Liver (tissue), 9 donors: Measurements from ENCODE around the gene STX16. TPM values are rescaled to one million over a fixed set of nuclear protein-coding genes. Genes with fewer than 3 reads are reported as not detected.

Source experiments
- DNase-seq: peaks from one replicate; pipeline ENCODE4 v3.0.0-alpha.2; 2017; ENCODE audit warnings: low spot score
- H3K27ac ChIP-seq, 2 donors: one replicate each; pipeline ENCODE4 v1.7.0; 2013; ENCODE audit warnings: inconsistent platforms in 2 of 2, low read length in 2 of 2, control low read depth in 1 of 2, low read depth in 1 of 2, mild to moderate bottlenecking in 1 of 2
- H3K27me3 ChIP-seq, 4 donors: one replicate each; pipeline versions ENCODE4 v1.6.1 to v1.7.0; 2013; ENCODE audit warnings: low read length in 3 of 4, inconsistent platforms in 1 of 4, mild to moderate bottlenecking in 1 of 4, moderate library complexity in 1 of 4; ENCODE audit not compliant: control insufficient read depth in 4 of 4, insufficient read depth in 4 of 4
- H3K36me3 ChIP-seq, 4 donors: one replicate each; pipeline versions ENCODE4 v1.6.1 to v1.7.0; 2013; ENCODE audit warnings: low read length in 3 of 4, mild to moderate bottlenecking in 3 of 4, low read depth in 1 of 4, moderate library complexity in 1 of 4; ENCODE audit not compliant: control insufficient read depth in 4 of 4, insufficient read depth in 3 of 4
- H3K4me1 ChIP-seq, 4 donors: one replicate each; pipeline versions ENCODE4 v1.6.1 to v1.7.0; 2013; ENCODE audit warnings: low read length in 3 of 4, mild to moderate bottlenecking in 3 of 4, moderate library complexity in 1 of 4; ENCODE audit not compliant: control insufficient read depth in 4 of 4, insufficient read depth in 4 of 4
- H3K4me3 ChIP-seq, 3 donors: one replicate each; pipeline versions ENCODE4 v1.6.1 to v1.7.0; 2013; ENCODE audit warnings: low read length in 3 of 3, control low read depth in 1 of 3, low read depth in 1 of 3, mild to moderate bottlenecking in 1 of 3
- H3K9ac ChIP-seq, 2 donors: one replicate each; pipeline ENCODE4 v1.7.0; 2013; ENCODE audit warnings: low read length in 2 of 2, mild to moderate bottlenecking in 2 of 2, moderate library complexity in 2 of 2, control low read depth in 1 of 2, low read depth in 1 of 2
- H3K9me3 ChIP-seq, 4 donors: one replicate each; pipeline versions ENCODE4 v1.6.1 to v1.7.0; 2013; ENCODE audit warnings: low read length in 3 of 4; ENCODE audit not compliant: control insufficient read depth in 4 of 4
- EGR1 ChIP-seq, 2 donors: IDR thresholded peaks; 2 replicates each; pipeline ENCODE4 v1.6.1; 2016 to 2018; ENCODE audit warnings: antibody characterized with exemption in 2 of 2, low read depth in 2 of 2
- FOXA2 ChIP-seq: IDR thresholded peaks from 2 replicates; pipeline ENCODE4 v1.6.1; 2016; ENCODE audit warnings: antibody characterized with exemption
- GABPA ChIP-seq, 2 donors: IDR thresholded peaks in 1 of 2; conservative IDR thresholded peaks in 1 of 2; 2 replicates each; pipeline ENCODE4 v1.6.1; 2016; ENCODE audit warnings: antibody characterized with exemption in 2 of 2, mild to moderate bottlenecking in 1 of 2, moderate library complexity in 1 of 2
- HNF4G ChIP-seq: IDR thresholded peaks from 2 replicates; pipeline ENCODE4 v1.6.1; 2016; ENCODE audit warnings: antibody characterized with exemption
- JUND ChIP-seq, 2 donors: IDR thresholded peaks; 2 replicates each; pipeline ENCODE4 v1.6.1; 2016; ENCODE audit warnings: antibody characterized with exemption in 2 of 2
- MAX ChIP-seq: IDR thresholded peaks from 2 replicates; pipeline ENCODE4 v1.6.1; 2016; ENCODE audit warnings: antibody characterized with exemption
- NR2F2 ChIP-seq: IDR thresholded peaks from 2 replicates; pipeline ENCODE4 v1.6.1; 2016; ENCODE audit warnings: antibody characterized with exemption
- RAD21 ChIP-seq, 2 donors: IDR thresholded peaks; 2 replicates each; pipeline ENCODE4 v1.6.1; 2016; ENCODE audit warnings: antibody characterized with exemption in 2 of 2, mild to moderate bottlenecking in 2 of 2
- REST ChIP-seq: IDR thresholded peaks from 2 replicates; pipeline ENCODE4 v1.6.1; 2016; ENCODE audit warnings: antibody characterized with exemption, mild to moderate bottlenecking
- RXRA ChIP-seq, 2 donors: IDR thresholded peaks; 2 replicates each; pipeline ENCODE4 v1.6.1; 2017 to 2018; ENCODE audit warnings: antibody characterized with exemption in 2 of 2, mild to moderate bottlenecking in 1 of 2
- SP1 ChIP-seq: IDR thresholded peaks from 2 replicates; pipeline ENCODE4 v1.6.1; 2018; ENCODE audit warnings: antibody characterized with exemption, mild to moderate bottlenecking
- TAF1 ChIP-seq: conservative IDR thresholded peaks from 2 replicates; pipeline ENCODE4 v1.6.1; 2016; ENCODE audit warnings: antibody characterized with exemption, mild to moderate bottlenecking
- YY1 ChIP-seq: IDR thresholded peaks from 2 replicates; pipeline ENCODE4 v1.6.1; 2016; ENCODE audit warnings: antibody characterized with exemption, mild to moderate bottlenecking
- WGBS: extraction: QIAGEN DNeasy Blood & Tissue Kit; methylation state at CpG from one replicate; pipeline ENCODE4 v1.1.7; 2013; 5-methylcytosine and 5-hydroxymethylcytosine counted together
- polyA plus RNA-seq, 2 donors: library from polyadenylated mRNA; stranded (reverse) in 1 of 2; unstranded in 1 of 2; fragments of 200-250 nt in 1 of 2; fragments of >200 nt in 1 of 2; fragmentation: Nextera tagmentation in 1 of 2; extraction: Ambion mirVana in 1 of 2; gene quantifications; one replicate each; pipeline versions ENCODE4 v1.2.1 to v1.2.3, GENCODE V29; 2013 to 2015
- total RNA-seq, 2 donors: library from RNA; depleted of rRNA; stranded (reverse); fragments of >200 nt; gene quantifications; one replicate each; pipeline ENCODE4 v1.2.3, GENCODE V29; 2014
- TF ChIP-seq, protein P1 (sequence below): IDR thresholded peaks from 2 replicates; pipeline ENCODE4 v1.6.1; 2016; ENCODE audit warnings: antibody characterized with exemption
- TF ChIP-seq, protein P2 (sequence below): fragments of 150-350 bp; IDR thresholded peaks from 2 replicates; pipeline ENCODE4 v1.5.1; 2017; ENCODE audit warnings: improper control_type of control experiment, low read depth, low read length; ENCODE audit not compliant: missing input control
- donor health status: healthy.
- donor health status: healthy.
- donor health status: healthy.
- donor health status: healthy.
- donor health status: healthy.

STX16 gene
- total and polyA plus RNA-seq, 4 donors, result 8.5 to 32.5 (median 16.6) TPM

DNA sequence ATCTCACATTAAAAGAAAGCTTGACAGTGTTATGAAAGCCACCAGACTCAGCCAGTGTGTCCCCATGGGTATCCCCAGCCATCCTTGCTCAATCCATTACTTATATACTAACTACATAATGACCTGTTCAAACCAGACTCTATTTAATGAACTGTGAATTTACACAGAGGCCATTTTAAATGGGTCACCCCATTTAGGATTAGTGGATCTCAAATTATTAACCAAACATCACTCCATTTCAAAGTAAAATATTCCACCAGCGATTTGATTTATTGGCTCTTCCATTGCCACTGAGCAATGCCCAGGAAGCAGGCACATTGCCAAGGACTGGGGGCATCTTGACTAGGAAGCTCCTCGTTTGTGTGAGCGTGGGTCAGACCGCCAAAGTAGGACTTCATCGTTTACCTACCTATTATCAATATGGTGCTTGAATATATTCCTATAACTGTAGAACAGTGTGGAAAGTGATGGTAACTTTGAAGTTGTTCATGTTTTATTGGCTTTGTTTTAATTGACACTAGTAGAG is 26.1 kb downstream of the STX16 start:
- no peaks in the 10 kb centered on the region for H3K4me1 ChIP-seq
- peaks cover 14 to 65% (median 43%) of the 10 kb centered on the region in 4 donors for H3K36me3 ChIP-seq
- 94% methylated on average over 5 of the region's 5 CpGs for WGBS
- no peaks in the 10 kb centered on the region for H3K9me3 ChIP-seq
- H3K27ac ChIP-seq, result no peak overlapping the region
- H3K4me3 ChIP-seq, result no peak overlapping the region
- no peak for DNase-seq
- TF ChIP-seq NR2F2 (no peak), RXRA (IDR thresholded peaks at IDR 0.05) (no peak), GABPA (IDR thresholded peaks at IDR 0.05 in 1 of 2, conservative IDR thresholded peaks at IDR 0.05 in 1 of 2) (no peak), HNF4G (no peak), MAX (no peak), JUND (IDR thresholded peaks at IDR 0.05) (no peak)
- no peaks in the 10 kb centered on the region for H3K27me3 ChIP-seq
- no peak overlapping the region for H3K9ac ChIP-seq

- TF ChIP-seq TAF1 (no peak), NR2F2 (no peak), YY1 (no peak), GABPA (IDR thresholded peaks at IDR 0.05 in 1 of 2, conservative IDR thresholded peaks at IDR 0.05 in 1 of 2) (no peak), FOXA2 (no peak), SP1 (no peak), RAD21 (IDR thresholded peaks at IDR 0.05) (no peak), EGR1 (IDR thresholded peaks at IDR 0.05; ENCODE audit: low read depth in 2 of 2) (no peak), JUND (IDR thresholded peaks at IDR 0.05) (no peak), REST (no peak)
- TF ChIP-seq, protein P1, sequence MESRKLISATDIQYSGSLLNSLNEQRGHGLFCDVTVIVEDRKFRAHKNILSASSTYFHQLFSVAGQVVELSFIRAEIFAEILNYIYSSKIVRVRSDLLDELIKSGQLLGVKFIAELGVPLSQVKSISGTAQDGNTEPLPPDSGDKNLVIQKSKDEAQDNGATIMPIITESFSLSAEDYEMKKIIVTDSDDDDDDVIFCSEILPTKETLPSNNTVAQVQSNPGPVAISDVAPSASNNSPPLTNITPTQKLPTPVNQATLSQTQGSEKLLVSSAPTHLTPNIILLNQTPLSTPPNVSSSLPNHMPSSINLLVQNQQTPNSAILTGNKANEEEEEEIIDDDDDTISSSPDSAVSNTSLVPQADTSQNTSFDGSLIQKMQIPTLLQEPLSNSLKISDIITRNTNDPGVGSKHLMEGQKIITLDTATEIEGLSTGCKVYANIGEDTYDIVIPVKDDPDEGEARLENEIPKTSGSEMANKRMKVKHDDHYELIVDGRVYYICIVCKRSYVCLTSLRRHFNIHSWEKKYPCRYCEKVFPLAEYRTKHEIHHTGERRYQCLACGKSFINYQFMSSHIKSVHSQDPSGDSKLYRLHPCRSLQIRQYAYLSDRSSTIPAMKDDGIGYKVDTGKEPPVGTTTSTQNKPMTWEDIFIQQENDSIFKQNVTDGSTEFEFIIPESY, result no peak
- TF ChIP-seq, protein P2, sequence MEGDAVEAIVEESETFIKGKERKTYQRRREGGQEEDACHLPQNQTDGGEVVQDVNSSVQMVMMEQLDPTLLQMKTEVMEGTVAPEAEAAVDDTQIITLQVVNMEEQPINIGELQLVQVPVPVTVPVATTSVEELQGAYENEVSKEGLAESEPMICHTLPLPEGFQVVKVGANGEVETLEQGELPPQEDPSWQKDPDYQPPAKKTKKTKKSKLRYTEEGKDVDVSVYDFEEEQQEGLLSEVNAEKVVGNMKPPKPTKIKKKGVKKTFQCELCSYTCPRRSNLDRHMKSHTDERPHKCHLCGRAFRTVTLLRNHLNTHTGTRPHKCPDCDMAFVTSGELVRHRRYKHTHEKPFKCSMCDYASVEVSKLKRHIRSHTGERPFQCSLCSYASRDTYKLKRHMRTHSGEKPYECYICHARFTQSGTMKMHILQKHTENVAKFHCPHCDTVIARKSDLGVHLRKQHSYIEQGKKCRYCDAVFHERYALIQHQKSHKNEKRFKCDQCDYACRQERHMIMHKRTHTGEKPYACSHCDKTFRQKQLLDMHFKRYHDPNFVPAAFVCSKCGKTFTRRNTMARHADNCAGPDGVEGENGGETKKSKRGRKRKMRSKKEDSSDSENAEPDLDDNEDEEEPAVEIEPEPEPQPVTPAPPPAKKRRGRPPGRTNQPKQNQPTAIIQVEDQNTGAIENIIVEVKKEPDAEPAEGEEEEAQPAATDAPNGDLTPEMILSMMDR, result no peak
- 97% methylated on average over 5 of the region's 5 CpGs for WGBS
- H3K27ac ChIP-seq, result no peak overlapping the region
- H3K9ac ChIP-seq, result no peak overlapping the region
- no peaks in the 10 kb centered on the region for H3K4me1 ChIP-seq
- H3K27me3 ChIP-seq, result no peaks in the 10 kb centered on the region
- H3K4me3 ChIP-seq, result no peak overlapping the region
- DNase-seq, result no peak
- H3K9me3 ChIP-seq, result no peaks in the 10 kb centered on the region
- H3K36me3 ChIP-seq, result peaks cover 14 to 62% (median 38%) of the 10 kb centered on the region in 4 donors
These were observed 26.7 kb downstream of the STX16 start for GRCh38 chr20:58677808-58678207.
